Measurements from ENCODE around the gene SCYL1. TPM values are rescaled to one million over a fixed set of nuclear protein-coding genes. Genes with fewer than 3 reads are reported as not detected.

SCYL1 gene
- total RNA-seq, 1 experiment from 2014 or later, result 54.7 TPM

GRCh38 chr11:65565624-65566453 lies 41.0 kb downstream of the SCYL1 start:
- H3K36me3 Mint-ChIP-seq (ENCODE audit: insufficient read depth in 1 of 3, low read depth in 3 of 3), result peaks cover 3 to 8% (median 5%) of the 10 kb centered on the region in 3 experiments; a peak in 5 of 7 replicates
- no peak overlapping the region for H3K4me3 Mint-ChIP-seq

More at GRCh38 chr11:65565624-65566453, 41.0 kb downstream of the SCYL1 start:
- H4K20me1 ChIP-seq (ENCODE audit: control insufficient read depth, insufficient read depth, insufficient read length), result no peaks in the 10 kb centered on the region
- no peak overlapping the region for H4K8ac ChIP-seq (replicated peaks; ENCODE audit: insufficient read length, low read depth, low read length)
- no peak for DNase-seq
- H3K9me3 Mint-ChIP-seq, result no peaks in the 10 kb centered on the region; a peak in 1 of 5 replicates
- H3T11ph ChIP-seq (ENCODE audit: low read length), result no peak overlapping the region
- H3K79me2 ChIP-seq (ENCODE audit: insufficient read depth, low read length), result no peaks in the 10 kb centered on the region; the same call in 1 of the 2 replicates
- H3K79me1 ChIP-seq (ENCODE audit: insufficient read depth, low read depth, low read length, poor library complexity, severe bottlenecking), result peaks cover 2% of the 10 kb centered on the region
- TF ChIP-seq CTCF (conservative IDR thresholded peaks at IDR 0.05), result no peak
- H3K4ac ChIP-seq (ENCODE audit: low read depth, low read length), result no peak overlapping the region
- no peak overlapping the region for H2BK12ac ChIP-seq (ENCODE audit: insufficient read length, low read depth, low read length)
- peaks cover 7% of the 10 kb centered on the region for H3K27me3 Mint-ChIP-seq (ENCODE audit: low read depth)
- H3K4me1 Mint-ChIP-seq, result peaks cover 17 to 27% of the 10 kb centered on the region in 2 experiments
- H2AK5ac ChIP-seq (ENCODE audit: insufficient read length, low read length), result no peak overlapping the region
- H3K18ac ChIP-seq (ENCODE audit: insufficient read length, low read depth, low read length), result no peak overlapping the region
- H3K4me2 ChIP-seq (ENCODE audit: insufficient read depth, insufficient read length, low read length), result no peak overlapping the region
- H3K56ac ChIP-seq (ENCODE audit: insufficient read length, low read depth, low read length), result no peak overlapping the region
- no peaks in the 10 kb centered on the region for H3K4me1 ChIP-seq (ENCODE audit: insufficient read depth, low read length)
- H3K9me3 ChIP-seq (ENCODE audit: control insufficient read depth, low read depth, low read length), result no peaks in the 10 kb centered on the region
- no peak overlapping the region for H2BK20ac ChIP-seq (ENCODE audit: low read depth, low read length, poor library complexity, severe bottlenecking)
- H4K91ac ChIP-seq (ENCODE audit: insufficient read length, low read depth, low read length), result no peak overlapping the region
- no CpG with 5 or more reads among the region's 7 CpGs for WGBS (ENCODE audit: extremely low coverage, insufficient read length, low lambda C conversion rate)
- no peak overlapping the region for H4K5ac ChIP-seq (ENCODE audit: insufficient read length, low read depth, low read length)
- H2BK15ac ChIP-seq (ENCODE audit: low read depth, low read length), result no peak overlapping the region
- H2AFZ ChIP-seq (ENCODE audit: low read length), result no peak overlapping the region
- H3K9ac ChIP-seq (ENCODE audit: extremely low read depth, insufficient read length, low read length), result no peak overlapping the region
- H3K14ac ChIP-seq (ENCODE audit: insufficient read depth, low read length), result no peak overlapping the region
- no peak overlapping the region for H2BK5ac ChIP-seq (ENCODE audit: insufficient read length, low read length)
- peaks cover 14% of the 10 kb centered on the region for H3K23me2 ChIP-seq (ENCODE audit: insufficient read length, low read depth, low read length, poor library complexity, severe bottlenecking)
- no peak overlapping the region for H3K27ac ChIP-seq (ENCODE audit: insufficient read length, low read depth, low read length)
- H3K27ac Mint-ChIP-seq, result no peak overlapping the region
- H3K23ac ChIP-seq (ENCODE audit: insufficient read length, low read depth, low read length), result no peak overlapping the region
- H2BK120ac ChIP-seq (ENCODE audit: low read depth, low read length, poor library complexity, severe bottlenecking), result no peak overlapping the region
- H3K27me3 ChIP-seq (ENCODE audit: insufficient read depth, low read length), result no peaks in the 10 kb centered on the region; the same call in 1 of the 2 replicates
